Measurements from ENCODE around the gene FGFR4.

The FGFR4 gene

DNA sequence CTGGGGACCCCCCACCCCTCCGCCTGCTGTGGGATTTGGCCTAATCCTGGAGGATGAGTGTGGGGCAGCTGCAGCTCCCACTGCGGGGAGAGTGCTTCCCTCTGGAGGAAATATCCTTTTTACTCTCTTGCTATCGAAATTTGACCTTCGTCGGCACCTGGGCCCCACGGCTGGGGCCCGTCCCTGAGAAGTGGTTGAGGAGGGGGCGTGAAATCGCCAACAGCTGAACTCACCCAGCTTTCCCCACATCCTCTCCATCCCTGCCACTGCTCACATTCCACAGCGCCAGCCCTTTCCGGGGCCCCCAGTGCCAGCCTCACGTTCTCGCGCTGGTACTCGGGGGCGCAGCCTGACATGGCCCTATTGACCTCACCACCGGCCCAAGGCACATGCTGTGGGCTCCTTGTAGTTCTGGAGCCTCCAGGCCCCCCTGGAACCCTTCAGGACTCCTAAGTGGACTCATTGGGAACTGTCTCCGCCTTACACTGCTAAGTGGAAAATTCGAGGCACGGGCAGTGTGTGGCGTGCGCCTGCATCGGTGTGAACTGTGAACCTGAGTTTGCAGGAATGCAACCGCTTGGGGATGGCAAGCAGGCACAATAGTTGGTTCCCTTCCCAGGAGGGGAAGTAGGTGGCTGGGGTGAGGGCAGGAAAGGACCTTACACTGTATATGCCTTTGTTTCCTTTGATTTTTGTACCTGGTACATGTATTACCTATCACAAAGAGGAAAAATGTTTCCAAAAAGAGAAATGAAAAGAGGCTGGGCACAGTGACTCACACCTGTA, 19.2 kb downstream of the FGFR4 start:
- Histone ChIP-seq H3K27ac (ENCODE audit: low read depth, low read length) (no peak overlapping the region), H3K27me3 (ENCODE audit: low read length) (no peaks in the 10 kb centered on the region), H3K9me2 (replicated peaks; ENCODE audit: insufficient read depth, low read length) (no peaks in the 10 kb centered on the region), H3K79me2 (ENCODE audit: insufficient read depth, low read length) (no peaks in the 10 kb centered on the region), H3K36me3 (ENCODE audit: low read length) (no peaks in the 10 kb centered on the region), H3K9ac (ENCODE audit: low read length) (no peak overlapping the region), H3K4me3 (ENCODE audit: insufficient read depth, low read length, poor library complexity, severe bottlenecking) (no peak overlapping the region), H3K4me2 (ENCODE audit: low read depth, low read length, poor library complexity, severe bottlenecking) (no peak overlapping the region), H3F3A (ENCODE audit: insufficient read depth) (no peaks in the 10 kb centered on the region), H3K9me3 (ENCODE audit: insufficient read depth, low read length) (no peaks in the 10 kb centered on the region), H4K20me1 (ENCODE audit: low read depth, low read length) (no peaks in the 10 kb centered on the region), H2AFZ (ENCODE audit: low read depth, low read length, severe bottlenecking) (no peak overlapping the region)
- no peak for TF ChIP-seq EZH2phosphoT487 (conservative IDR thresholded peaks at IDR 0.05; ENCODE audit: low read length)
- TF ChIP-seq, protein P1, sequence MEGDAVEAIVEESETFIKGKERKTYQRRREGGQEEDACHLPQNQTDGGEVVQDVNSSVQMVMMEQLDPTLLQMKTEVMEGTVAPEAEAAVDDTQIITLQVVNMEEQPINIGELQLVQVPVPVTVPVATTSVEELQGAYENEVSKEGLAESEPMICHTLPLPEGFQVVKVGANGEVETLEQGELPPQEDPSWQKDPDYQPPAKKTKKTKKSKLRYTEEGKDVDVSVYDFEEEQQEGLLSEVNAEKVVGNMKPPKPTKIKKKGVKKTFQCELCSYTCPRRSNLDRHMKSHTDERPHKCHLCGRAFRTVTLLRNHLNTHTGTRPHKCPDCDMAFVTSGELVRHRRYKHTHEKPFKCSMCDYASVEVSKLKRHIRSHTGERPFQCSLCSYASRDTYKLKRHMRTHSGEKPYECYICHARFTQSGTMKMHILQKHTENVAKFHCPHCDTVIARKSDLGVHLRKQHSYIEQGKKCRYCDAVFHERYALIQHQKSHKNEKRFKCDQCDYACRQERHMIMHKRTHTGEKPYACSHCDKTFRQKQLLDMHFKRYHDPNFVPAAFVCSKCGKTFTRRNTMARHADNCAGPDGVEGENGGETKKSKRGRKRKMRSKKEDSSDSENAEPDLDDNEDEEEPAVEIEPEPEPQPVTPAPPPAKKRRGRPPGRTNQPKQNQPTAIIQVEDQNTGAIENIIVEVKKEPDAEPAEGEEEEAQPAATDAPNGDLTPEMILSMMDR (IDR thresholded peaks at IDR 0.05; ENCODE audit: insufficient read depth, low read length, poor library complexity, severe bottlenecking) = no peak

DNA sequence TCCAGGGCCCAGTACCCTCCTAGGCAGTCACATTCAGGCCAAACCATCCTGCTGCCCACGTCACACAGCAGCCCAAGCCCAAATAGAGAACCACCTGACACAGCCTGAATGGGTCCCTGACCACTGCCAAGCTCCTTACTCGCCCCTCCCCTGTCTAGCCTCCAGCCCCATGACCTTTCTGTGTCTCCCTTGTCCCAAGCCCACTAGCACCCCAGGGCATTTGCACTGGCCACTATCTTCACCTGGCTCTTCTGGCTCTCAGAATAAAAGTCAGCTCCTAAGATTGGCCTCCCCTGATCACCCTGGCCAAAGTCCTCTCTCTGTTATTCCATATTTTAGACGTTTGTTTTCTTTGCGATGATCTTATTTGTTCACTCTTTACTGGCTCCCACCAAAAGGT, 20.4 kb downstream of the FGFR4 start:
- H3K36me3 ChIP-seq (ENCODE audit: low read length) = no peaks in the 10 kb centered on the region
- no peak overlapping the region for H3K9ac ChIP-seq (ENCODE audit: low read length)
- no peaks in the 10 kb centered on the region for H3K79me2 ChIP-seq (ENCODE audit: insufficient read depth, low read length)
- H3K4me3 ChIP-seq (ENCODE audit: insufficient read depth, low read length, poor library complexity, severe bottlenecking) = no peak overlapping the region
- H4K20me1 ChIP-seq (ENCODE audit: low read depth, low read length) = no peaks in the 10 kb centered on the region
- H3K27ac ChIP-seq (ENCODE audit: low read depth, low read length) = no peak overlapping the region
- H3K9me3 ChIP-seq (ENCODE audit: insufficient read depth, low read length) = no peaks in the 10 kb centered on the region
- no peaks in the 10 kb centered on the region for H3F3A ChIP-seq (ENCODE audit: insufficient read depth)
- no peak overlapping the region for H3K4me2 ChIP-seq (ENCODE audit: low read depth, low read length, poor library complexity, severe bottlenecking)
- TF ChIP-seq, protein P1 (IDR thresholded peaks at IDR 0.05; ENCODE audit: insufficient read depth, low read length, poor library complexity, severe bottlenecking) = no peak
- no peak for TF ChIP-seq EZH2phosphoT487 (conservative IDR thresholded peaks at IDR 0.05; ENCODE audit: low read length)
- H2AFZ ChIP-seq (ENCODE audit: low read depth, low read length, severe bottlenecking) = no peak overlapping the region
- no peaks in the 10 kb centered on the region for H3K9me2 ChIP-seq (replicated peaks; ENCODE audit: insufficient read depth, low read length)
- H3K27me3 ChIP-seq (ENCODE audit: low read length) = no peaks in the 10 kb centered on the region

DNA sequence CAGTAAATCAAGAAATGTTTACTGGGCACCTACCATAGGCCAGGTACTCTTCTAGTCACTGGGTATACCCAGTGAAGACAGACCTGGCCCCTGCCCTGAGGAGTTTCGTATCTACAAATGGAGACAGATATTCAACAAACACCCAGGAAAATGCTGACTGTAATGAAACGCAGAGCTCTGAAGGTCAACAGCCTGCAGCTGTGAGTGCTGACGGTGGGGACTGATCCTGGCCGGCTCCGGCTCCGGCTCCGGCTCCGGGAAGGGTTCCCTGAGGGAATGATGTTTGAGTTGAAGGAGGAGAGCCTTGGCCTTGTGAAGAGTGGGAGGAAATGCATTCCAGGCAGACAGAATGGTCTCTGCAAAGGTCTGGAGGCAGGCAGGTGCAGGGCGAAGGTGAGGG, 23.1 kb downstream of the FGFR4 start:
- no peaks in the 10 kb centered on the region for H3K79me2 ChIP-seq (ENCODE audit: insufficient read depth, low read length)
- H4K20me1 ChIP-seq (ENCODE audit: low read depth, low read length) = no peaks in the 10 kb centered on the region
- H3K9me3 ChIP-seq (ENCODE audit: insufficient read depth, low read length) = no peaks in the 10 kb centered on the region
- H3K27ac ChIP-seq (ENCODE audit: low read depth, low read length) = no peak overlapping the region
- H3K4me2 ChIP-seq (ENCODE audit: low read depth, low read length, poor library complexity, severe bottlenecking) = no peak overlapping the region
- H3K27me3 ChIP-seq (ENCODE audit: low read length) = no peaks in the 10 kb centered on the region
- H3K4me3 ChIP-seq (ENCODE audit: insufficient read depth, low read length, poor library complexity, severe bottlenecking) = no peak overlapping the region
- no peaks in the 10 kb centered on the region for H3F3A ChIP-seq (ENCODE audit: insufficient read depth)
- no peak overlapping the region for H2AFZ ChIP-seq (ENCODE audit: low read depth, low read length, severe bottlenecking)
- TF ChIP-seq, protein P1 (IDR thresholded peaks at IDR 0.05; ENCODE audit: insufficient read depth, low read length, poor library complexity, severe bottlenecking) = no peak
- no peak for TF ChIP-seq EZH2phosphoT487 (conservative IDR thresholded peaks at IDR 0.05; ENCODE audit: low read length)
- no peaks in the 10 kb centered on the region for H3K9me2 ChIP-seq (replicated peaks; ENCODE audit: insufficient read depth, low read length)
- no peaks in the 10 kb centered on the region for H3K36me3 ChIP-seq (ENCODE audit: low read length)
- no peak overlapping the region for H3K9ac ChIP-seq (ENCODE audit: low read length)

Measured in SU-DHL-6 (cell line).